GM21528 (cell line): Measurements from ENCODE around the gene COL20A1.
"Not testable (repeated sequence)": the region's sequence is repeated elsewhere in the genome, so short reads cannot be mapped to it uniquely, and the experiment has no call there.

ENCODE experiments used
- ATAC-seq: cut with Tn5 transposase; IDR thresholded peaks from one replicate; pipeline ENCODE4 v1.9.1; 2021; ENCODE audit warnings: mild to moderate bottlenecking, moderate library complexity; ENCODE audit not compliant: unreplicated experiment, low FRiP score

COL20A1 gene

DNA sequence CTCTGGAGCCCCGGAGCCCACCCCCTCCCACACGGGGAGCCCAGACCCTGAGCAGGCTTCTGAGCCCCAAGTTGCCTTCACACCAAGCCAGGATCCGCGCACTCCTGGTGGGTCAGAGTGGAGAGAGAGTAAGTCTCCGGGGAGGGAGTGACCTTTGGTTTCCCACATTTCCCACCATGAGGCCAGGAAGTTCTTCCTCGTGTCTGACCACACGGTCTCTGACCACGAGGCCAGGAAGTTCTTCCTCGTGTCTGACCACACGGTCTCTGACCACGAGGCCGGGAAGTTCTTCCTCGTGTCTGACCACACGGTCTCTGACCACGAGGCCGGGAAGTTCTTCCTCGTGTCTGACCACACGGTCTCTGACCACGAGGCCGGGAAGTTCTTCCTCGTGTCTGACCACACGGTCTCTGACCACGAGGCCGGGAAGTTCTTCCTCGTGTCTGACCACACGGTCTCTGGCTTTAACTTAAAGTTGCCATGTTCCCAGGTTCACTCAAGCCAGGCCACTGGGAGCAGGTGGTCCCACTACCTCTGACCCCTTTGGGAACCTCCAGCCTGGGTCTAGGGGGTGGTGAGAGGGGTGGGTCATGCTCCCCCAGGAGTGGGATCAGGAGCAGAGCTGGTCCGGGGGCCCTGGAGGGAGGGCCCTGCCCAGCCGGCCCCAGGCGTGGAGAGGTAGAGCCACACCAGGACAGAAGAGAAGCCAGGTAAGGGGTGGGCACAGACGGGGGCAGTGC lies 13.1 kb downstream of the COL20A1 start:
- not testable (repeated sequence) for ATAC-seq

DNA sequence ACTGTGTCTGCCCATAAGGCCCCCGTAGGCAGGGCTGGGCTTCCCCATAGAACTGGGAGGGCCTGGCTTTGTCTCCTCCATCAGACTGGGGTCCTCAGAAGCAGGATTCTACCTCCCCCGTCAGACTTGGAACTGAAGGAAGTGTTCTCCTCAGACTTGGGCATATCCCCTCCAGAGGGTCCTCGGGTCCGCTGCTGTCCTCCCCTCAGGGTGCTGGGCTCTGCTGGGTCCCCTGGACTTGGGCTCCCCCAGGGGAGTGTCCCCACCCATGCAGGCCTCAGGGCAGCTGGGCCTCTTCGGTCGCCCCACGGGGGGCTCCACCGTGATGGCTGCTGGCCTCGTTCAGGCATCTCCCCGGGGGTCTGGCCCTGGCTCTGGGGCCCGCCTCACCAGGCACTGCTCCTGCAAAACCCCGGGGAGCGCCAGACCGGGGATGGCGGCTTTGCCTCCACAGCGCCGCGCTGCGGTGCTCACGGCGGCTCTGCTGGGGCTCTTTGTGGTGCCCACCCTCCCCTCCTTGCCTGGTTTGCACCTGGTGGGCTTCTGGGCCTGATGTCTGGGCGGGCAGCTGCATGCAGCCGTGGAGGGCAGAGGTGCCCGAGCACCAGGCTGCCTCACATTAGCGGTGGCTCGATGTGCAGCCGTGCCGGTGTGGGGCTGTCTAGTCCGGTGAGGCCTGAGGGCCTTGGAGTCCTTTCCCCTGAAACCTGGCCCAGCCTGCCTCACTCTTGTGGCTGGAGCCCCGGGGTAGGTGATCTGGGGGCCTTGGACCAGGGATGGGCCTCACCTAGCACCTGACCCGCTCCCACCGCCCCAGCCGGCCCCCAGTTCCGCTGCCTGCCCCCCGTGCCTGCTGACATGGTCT lies 13.9 kb downstream of the COL20A1 start:
- ATAC-seq: no peak

DNA sequence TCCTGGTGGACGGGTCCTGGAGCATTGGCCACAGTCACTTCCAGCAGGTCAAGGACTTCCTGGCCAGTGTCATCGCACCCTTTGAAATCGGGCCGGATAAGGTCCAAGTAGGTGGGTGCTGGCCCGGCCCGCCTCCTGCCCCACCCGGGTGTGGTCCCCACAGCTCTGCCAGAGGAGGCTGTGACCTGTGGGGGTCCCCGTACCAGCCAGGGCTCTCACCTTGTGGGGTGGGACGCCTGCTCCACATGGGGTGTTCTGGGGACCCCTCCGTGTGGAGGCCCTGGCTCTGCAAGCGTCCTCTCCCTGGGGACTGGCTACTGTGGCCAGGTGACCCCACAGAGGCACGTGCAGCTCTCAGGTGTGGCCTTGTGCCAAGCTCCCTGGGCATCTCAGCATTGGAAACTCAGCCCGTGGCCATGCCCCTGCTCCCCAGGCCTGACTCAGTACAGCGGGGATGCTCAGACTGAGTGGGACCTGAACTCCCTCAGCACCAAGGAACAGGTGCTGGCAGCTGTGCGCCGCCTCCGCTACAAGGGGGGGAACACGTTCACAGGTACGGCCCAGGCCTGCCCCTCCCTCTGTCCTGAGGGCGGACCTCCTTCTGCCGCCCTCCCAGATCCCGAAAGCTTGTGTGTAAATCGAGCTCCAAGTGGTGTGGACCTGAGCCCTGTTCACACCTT lies 14.7 kb downstream of the COL20A1 start:
- no peak for ATAC-seq

DNA sequence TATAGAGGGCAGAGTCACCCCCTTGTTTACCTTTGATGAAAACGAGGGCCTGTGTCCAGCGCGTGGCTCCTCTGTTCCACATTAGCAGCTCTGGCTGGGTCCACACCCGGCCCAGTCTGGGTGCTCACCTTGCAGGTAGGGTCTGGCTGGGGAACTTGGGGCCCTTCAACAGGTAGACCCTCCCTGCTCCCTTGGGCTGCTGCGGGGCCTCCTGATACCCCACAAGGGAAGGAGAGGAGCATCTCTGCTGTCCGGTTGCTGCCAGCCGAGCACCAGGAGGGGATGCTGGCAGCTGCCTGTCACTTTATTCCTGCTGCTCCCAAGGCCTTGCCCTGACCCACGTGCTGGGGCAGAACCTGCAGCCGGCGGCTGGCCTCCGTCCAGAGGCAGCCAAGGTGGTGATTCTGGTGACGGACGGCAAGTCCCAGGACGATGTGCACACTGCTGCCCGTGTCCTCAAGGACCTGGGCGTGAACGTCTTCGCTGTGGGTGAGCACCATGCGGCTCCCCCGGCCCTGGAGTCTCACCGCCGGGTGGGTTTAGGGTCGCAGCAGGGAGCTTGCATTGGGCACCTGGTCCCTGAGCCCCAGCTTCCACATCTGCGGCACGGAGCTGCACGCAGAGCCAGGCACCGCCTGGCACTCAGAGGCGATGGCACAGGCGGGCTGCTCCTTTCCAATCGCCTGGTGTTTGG lies 15.4 kb downstream of the COL20A1 start:
- ATAC-seq: no peak

DNA sequence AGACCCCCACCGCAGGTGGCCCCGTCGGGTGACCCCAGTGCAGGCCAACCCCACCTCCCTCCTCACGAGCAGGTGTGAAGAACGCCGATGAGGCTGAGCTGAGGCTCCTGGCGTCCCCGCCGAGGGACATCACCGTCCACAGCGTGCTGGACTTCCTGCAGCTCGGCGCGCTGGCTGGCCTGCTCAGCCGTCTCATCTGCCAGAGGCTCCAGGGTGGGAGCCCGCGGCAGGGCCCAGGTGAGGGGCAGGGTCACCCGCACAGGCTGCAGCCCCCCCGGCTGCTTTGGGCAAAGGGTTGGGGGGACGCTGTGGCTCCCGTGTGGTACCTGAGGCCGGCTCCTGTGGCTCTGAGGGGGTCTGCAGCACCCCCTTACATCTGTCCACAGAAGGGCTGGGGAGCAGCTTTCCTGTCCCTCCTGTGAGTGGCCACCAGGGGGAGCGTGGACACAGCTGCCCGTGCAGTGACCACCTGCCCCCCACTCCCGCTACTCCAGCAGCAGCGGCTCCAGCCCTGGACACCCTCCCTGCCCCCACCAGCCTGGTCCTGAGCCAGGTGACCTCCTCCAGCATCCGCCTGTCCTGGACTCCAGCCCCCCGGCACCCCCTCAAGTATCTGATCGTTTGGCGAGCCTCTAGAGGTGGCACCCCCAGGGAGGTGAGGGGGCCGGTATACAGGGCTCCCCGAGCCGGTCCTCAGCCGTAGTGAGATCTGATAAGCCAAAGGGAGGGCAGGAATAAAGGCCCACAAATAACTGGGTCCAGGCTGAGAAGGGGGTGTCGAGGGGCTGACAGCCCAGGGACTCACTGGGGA lies 16.5 kb downstream of the COL20A1 start:
- no peak for ATAC-seq

DNA sequence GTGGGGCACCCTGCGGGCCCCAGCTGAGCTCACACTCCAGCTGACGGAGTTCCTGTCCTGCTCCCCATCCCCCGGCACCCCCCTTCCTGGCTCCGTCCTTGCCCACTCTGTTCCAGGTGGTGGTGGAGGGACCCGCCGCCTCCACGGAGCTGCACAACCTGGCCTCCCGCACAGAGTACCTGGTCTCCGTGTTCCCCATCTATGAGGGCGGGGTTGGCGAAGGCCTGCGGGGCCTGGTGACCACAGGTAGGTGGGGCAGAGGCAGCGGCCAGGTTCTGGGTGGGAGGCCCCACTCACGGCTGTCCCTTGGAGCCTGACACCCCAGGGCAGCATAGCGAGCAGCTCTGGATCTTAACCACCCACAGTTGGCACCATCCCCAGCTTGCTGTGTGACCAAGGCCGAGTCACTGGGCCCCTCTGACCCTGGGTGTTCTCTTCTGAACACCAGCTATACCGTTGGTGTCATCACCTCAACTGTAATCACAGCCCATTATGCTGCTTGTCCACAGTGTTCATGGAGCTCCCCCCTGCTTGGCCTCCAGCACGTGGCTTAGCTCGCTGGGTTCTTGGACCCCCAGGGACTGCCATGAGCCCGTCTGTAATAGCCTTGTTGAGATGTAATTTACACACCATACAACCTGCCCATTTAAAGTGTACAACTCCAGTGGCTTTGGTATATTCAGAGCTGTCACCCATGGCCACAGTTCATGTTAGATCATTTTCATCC lies 17.4 kb downstream of the COL20A1 start:
- ATAC-seq: no peak

DNA sequence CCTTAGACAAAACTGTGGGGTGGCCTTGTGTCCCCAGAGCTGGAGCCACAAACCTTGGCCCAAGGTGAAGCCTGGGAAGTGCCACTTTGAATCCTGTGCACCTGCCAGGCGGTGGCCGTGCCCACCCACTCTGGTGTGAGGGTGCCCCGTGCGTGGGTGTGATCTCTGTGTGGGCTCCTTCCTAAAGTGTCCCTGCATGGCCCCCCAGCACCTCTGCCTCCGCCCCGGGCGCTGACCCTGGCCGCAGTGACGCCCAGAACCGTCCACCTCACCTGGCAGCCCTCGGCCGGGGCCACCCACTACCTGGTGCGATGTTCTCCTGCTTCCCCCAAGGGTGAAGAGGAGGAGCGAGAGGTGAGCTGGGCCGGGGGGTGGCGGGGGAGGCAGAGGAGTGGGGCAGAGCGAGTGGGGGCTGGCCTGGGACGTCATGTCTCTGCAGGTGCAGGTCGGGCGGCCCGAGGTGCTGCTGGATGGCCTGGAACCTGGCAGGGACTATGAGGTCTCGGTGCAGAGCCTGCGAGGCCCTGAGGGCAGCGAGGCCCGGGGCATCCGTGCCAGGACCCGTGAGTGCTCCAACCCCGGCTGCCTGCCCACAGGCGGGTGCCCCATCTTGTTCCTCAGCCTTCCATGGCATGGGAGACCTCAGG lies 18.3 kb downstream of the COL20A1 start:
- no peak for ATAC-seq

DNA sequence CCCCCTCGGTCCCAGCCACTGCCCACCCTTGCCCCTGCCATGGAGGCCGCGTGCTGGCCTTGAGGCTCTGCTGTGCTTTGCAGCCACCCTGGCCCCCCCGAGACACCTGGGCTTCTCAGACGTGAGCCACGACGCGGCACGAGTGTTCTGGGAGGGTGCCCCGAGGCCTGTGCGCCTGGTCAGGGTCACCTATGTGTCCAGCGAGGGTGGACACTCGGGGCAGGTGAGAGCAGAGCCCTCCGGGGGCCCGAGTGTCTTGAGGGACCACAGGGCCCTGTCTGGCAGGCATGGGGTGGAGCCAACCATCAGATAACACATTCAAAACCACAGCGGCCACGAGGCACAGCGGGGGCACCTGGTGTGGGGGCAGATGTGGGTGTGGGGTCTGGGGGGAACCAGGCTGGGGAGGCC lies 18.9 kb downstream of the COL20A1 start:
- no peak for ATAC-seq

DNA sequence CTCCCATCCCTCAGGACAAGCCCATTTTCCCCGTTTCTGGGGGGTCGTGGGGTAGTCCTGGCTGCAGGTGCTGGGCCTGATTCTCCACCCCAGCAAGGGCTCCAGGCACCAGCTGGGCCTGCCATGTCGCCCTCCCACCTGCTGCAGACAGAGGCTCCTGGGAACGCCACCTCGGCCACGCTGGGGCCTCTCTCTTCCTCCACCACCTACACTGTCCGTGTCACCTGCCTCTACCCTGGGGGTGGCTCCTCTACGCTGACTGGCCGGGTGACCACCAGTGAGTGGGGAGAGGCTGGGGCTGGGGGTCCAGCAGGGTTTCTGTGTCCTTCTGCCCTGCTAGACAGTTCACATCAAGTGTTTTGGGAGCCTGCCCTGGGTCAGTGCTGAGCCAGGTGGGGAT lies 19.3 kb downstream of the COL20A1 start:
- no peak for ATAC-seq

DNA sequence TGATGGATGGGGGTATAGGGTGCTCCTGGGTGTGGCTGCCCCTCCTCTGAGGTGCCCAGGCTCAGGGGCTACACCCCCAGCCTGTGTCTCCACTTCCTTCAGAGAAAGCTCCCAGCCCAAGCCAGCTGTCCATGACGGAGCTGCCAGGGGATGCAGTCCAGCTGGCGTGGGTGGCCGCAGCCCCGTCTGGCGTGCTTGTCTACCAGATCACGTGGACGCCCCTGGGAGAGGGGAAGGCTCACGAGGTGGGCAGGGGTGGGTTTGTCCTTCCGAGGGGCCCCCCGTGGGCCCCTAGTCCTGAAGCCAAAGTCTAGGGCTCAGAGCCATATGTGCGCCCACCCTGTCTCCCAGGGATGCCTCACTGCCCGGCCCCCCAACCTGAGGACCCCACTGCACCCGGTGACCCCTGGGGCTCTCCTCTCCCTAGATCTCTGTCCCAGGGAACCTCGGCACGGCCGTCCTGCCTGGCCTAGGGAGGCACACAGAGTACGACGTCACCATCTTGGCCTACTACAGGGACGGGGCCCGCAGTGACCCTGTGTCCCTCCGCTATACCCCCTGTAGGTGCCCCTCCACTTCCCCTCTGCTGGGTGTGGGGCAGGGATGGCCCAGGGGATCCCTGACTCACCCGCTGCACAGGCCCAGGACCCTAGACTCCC lies 19.8 kb downstream of the COL20A1 start:
- ATAC-seq: no peak

DNA sequence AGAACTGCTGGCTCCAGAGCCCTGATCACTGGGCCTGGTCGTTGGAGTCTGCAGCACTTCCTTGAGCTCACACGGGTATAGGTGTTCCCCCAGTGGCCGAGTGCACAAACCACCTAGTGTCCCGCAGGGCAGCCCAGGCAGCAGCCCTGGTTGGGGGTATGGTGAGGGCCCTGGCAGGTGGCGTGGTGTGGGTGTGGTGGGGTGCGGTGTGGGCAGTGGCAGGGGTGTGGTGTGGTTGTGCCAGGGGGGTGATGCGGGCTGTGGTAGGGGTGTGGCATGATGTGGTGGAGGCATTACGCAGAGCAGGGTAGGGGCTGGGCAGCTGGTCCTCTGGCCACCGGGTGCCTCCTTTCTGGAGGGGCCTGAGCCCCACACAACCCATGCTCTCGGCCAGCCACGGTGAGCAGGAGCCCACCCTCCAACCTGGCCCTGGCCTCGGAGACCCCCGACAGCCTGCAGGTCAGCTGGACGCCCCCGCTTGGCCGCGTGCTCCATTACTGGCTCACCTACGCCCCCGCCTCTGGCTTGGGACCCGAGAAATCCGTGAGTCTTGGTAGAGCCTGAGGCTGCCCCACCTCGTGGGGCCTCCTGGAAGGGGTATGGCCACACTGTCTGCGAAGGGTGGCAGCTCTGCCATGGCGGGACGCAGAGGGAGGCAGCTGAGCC lies 20.5 kb downstream of the COL20A1 start:
- no peak for ATAC-seq

DNA sequence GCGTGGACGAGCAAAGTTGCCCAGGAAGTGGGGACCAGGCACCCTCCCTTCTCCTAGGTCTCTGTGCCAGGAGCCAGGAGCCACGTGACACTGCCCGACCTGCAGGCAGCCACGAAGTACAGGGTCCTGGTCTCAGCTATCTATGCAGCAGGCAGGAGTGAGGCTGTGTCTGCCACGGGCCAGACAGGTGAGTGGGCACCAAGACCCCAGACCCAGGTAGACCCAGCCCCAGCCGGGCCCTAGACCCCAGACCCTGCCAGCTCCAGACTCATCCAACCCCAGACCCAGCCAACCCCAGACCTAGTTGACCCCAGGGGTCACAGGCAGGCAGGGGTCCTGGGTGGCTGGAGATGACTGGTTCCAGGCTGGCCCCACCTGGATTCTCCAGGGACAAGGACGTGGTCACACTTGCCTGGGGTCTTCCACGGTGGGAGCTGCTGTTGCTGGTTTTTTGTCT lies 21.1 kb downstream of the COL20A1 start:
- no peak for ATAC-seq

DNA sequence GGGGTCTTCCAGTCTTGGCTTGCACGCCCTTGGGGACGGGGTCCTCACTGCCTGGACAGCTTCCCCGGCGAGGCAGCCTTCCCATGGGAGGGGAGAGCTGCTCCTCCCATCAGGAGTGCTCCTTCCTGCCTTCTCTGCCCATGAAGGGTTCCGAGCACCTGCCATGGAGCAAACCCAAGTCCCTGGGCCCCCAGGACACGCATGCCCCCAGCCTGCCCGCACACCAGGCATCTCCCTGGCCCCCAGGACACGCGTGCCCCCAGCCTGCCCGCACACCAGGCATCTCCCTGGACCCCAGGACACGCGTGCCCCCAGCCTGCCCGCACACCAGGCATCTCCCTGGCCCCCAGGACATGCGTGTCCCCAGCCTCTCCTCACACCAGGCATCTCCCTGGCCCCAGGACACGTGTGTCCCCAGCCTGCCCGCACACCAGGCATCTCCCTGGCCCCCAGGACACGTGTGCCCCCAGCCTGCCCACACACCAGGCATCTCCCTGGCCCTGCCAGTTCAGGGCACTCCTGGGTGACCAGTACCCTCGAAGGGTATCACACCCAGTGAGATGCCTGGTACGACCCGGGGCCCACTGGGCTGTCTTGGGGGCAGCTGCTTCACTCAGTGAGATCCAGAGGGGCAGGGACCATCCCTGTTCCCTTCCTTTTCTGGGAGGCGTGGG lies 21.7 kb downstream of the COL20A1 start:
- ATAC-seq: no peak

DNA sequence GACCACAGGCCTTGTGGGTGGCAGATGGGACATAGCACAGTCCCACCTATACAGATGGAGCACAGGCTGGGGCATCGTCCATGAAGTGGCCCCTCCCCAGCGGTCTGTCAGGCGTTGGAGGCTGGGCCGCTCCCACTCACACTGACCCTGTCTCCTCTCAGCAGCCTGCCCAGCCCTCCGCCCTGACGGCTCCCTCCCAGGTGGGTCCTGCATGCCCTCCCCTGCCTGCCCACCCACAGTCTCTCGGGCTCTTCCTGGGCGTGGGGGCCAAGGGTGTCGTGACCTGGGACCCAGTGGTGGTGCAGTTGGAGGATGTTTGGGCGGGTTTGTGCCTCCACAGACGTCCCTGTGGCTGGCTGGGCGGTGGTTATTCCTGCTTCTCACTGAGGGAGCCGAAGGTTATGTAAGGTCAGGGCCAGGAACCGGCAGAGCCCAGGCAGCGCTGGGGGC lies 22.3 kb downstream of the COL20A1 start:
- no peak for ATAC-seq

DNA sequence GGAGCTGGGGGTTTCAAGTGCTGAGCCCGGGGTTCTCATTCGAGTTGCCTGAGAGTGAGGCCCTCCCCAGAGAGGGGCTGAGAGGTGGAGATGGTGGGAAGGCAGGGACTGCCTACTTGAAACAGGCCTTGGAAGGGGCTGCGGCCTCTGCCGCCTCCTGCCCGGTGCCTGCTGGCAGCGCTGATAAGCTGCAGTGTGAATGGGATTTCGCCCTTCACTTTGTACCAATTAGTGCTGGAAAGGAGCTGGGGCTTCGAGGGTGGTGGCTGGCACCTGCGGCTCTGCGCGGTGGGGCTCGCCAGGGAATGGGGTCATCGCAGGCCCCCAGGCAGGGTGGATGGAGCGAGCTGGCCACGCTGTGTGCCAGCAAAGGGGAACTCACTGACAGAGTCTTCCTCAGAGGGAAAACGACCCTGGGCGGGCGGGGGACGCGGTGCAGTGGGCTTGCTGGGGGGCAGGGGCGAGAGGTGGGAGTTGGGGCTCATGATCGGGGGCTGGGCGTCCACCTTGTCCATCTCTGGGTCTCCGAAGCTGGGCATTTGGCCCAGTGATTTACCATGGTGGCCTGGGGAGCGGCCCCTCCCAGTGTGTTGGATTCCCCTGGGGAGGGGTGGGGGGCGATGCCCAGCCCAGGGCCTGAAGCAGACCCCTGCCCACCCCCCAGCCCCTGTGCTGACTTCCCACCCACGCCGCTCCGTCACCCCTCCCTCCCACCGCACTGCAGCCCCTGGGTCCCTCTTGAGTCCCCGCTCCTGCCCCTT lies 22.9 kb downstream of the COL20A1 start:
- ATAC-seq: no peak

DNA sequence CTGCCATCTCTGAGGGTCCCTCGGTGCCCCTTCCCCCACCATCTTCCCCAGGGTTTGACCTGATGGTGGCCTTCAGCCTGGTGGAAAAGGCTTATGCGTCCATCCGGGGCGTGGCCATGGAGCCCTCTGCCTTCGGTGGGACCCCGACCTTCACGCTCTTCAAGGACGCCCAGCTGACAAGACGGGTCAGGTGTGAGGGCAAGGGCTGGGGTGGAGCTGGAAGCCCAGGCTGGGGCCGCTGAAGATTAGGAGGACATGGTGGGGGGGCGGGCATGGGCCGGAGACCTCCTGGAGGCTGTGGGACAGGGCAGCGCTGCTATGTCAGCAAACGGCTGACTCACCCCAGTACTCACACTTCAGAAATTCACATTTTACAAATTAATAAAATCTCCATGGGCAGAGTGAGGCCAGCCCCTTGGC lies 23.5 kb downstream of the COL20A1 start:
- ATAC-seq: no peak
